Pancreas (tissue), 10 donors: ENCODE data around the gene DMRTB1. TPM values are rescaled to one million over a fixed set of nuclear protein-coding genes. Genes with fewer than 3 reads are reported as not detected.

Experiments
- ATAC-seq, 4 donors: fragments of 200-7000 bp; cut with Tn5 transposase; one replicate each; pipeline versions ENCODE4 v1.8.0 to v1.9.1; 2020; ENCODE audit warnings: mild to moderate bottlenecking in 4 of 4, moderate library complexity in 4 of 4
- DNase-seq, 6 donors: peaks; one replicate each; pipeline ENCODE4 v3.0.0-alpha.2; 2020
- FAIRE-seq: peaks from 2 replicates; lab custom pipeline; 2012; peaks lifted over from hg19 to GRCh38; lab: Jason Lieb, UNC
- H3K27ac ChIP-seq, 4 donors: fragments of 200-600 bp; sonication (generic); 1 replicate in 3 of 4; 2 replicates in 1 of 4; pipeline versions ENCODE4 v1.5.0 to v1.8.0; 2020
- H3K27me3 ChIP-seq, 4 donors: fragments of 200-600 bp; one replicate each; pipeline ENCODE4 v1.8.0; 2021
- H3K36me3 ChIP-seq, 3 donors: fragments of 200-600 bp; sonication (generic) in 1 of 3; one replicate each; pipeline versions ENCODE4 v1.5.0 to v1.8.0; 2020 to 2021
- H3K4me1 ChIP-seq, 3 donors: fragments of 200-600 bp; one replicate each; pipeline ENCODE4 v1.8.0; 2021
- H3K4me3 ChIP-seq, 4 donors: fragments of 200-600 bp; sonication (generic) in 2 of 4; one replicate each; pipeline versions ENCODE4 v1.5.0 to v1.8.0; 2020 to 2021
- H3K9me3 ChIP-seq, 4 donors: fragments of 200-600 bp; one replicate each; pipeline ENCODE4 v1.8.0; 2021
- WGBS, 2 donors: extraction: QIAGEN DNeasy Blood & Tissue Kit; methylation state at CpG; one replicate each; pipeline ENCODE4 v1.1.7; 2013; 5-methylcytosine and 5-hydroxymethylcytosine counted together
- intact Hi-C, 3 donors: fragments of 100-400 bp; cut with DNase I; formaldehyde crosslinking; loops; one replicate each; pipeline versions ENCODE4 v1.11.1 to v1.14.2; 2022
- polyA plus RNA-seq, 2 donors: library from polyadenylated mRNA; stranded (reverse); fragments of 200-250 nt; gene quantifications; one replicate each; pipeline ENCODE4 v1.2.3, GENCODE V29; 2013
- total RNA-seq, 6 donors: library from RNA; stranded (reverse); fragmentation: NEBNext Ultra II Directional in 4 of 6; extraction: Animal tissue kit (Norgen Biotek cat#: 25700) in 4 of 6; gene quantifications; one replicate each; pipeline versions ENCODE4 v1.2.1 to v1.2.4, GENCODE V29; 2021 to 2023
- TF ChIP-seq, protein P1 (sequence below), 4 donors: fragments of 200-600 bp; sonication (generic) in 3 of 4; IDR thresholded peaks; one replicate each; pipeline versions ENCODE4 v1.5.0 to v1.8.0; 2021; ENCODE audit warnings: antibody characterized with exemption in 4 of 4
- donor health status: healthy with polysubstance abuse.
- donor health status: DM: no; HTN: no; CAD: no; lungs with moderate emphysema.
- donor health status: DM: no; HTN: no; CAD: no.
- donor health status: control.
- donor health status: control.
- donor health status: Bipolar disorder and iron deficiency.
- donor health status: DM: yes; HTN: yes; CAD: no.
- donor health status: DM: no; HTN: no; CAD: no.
- donor health status: DM: no; HTN: no; CAD: no.
- donor health status: DM: yes; HTN: yes; CAD: no.

DMRTB1 gene
- total and polyA plus RNA-seq, 8 donors, result not detected

DNA sequence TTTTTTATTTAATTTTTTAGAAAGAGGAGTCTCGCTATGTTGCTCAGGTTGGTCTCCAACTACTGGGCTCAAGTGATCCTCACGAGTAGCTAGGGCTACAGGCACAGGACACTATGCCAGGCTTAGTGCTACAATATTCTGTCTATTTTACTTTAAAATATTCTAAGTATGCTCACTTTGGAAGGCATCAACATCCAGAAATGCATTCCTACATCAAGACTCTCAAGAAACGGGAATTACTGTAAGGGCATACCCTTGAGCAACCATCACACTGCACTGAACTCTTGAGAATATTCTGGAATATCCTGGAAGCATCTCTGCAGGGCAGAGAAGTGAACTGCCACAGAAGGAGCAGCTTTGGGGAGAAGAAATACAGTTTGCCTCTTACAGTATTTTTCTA lies 565 bp upstream of the DMRTB1 start:
- FAIRE-seq (no peak), ATAC-seq (no peak), DNase-seq (no peak)
- intact Hi-C loops, result no loop called here
- Histone ChIP-seq H3K4me3 (no peak overlapping the region), H3K36me3 (no peaks in the 10 kb centered on the region), H3K4me1 (no peaks in the 10 kb centered on the region), H3K27me3 (no peaks in the 10 kb centered on the region), H3K27ac (no peak overlapping the region), H3K9me3 (no peaks in the 10 kb centered on the region)
- TF ChIP-seq, protein P1, sequence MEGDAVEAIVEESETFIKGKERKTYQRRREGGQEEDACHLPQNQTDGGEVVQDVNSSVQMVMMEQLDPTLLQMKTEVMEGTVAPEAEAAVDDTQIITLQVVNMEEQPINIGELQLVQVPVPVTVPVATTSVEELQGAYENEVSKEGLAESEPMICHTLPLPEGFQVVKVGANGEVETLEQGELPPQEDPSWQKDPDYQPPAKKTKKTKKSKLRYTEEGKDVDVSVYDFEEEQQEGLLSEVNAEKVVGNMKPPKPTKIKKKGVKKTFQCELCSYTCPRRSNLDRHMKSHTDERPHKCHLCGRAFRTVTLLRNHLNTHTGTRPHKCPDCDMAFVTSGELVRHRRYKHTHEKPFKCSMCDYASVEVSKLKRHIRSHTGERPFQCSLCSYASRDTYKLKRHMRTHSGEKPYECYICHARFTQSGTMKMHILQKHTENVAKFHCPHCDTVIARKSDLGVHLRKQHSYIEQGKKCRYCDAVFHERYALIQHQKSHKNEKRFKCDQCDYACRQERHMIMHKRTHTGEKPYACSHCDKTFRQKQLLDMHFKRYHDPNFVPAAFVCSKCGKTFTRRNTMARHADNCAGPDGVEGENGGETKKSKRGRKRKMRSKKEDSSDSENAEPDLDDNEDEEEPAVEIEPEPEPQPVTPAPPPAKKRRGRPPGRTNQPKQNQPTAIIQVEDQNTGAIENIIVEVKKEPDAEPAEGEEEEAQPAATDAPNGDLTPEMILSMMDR (IDR thresholded peaks at IDR 0.05), result no peak
- 62 to 81% methylated on average over 3 of the region's 3 CpGs for WGBS, 2 donors

DNA sequence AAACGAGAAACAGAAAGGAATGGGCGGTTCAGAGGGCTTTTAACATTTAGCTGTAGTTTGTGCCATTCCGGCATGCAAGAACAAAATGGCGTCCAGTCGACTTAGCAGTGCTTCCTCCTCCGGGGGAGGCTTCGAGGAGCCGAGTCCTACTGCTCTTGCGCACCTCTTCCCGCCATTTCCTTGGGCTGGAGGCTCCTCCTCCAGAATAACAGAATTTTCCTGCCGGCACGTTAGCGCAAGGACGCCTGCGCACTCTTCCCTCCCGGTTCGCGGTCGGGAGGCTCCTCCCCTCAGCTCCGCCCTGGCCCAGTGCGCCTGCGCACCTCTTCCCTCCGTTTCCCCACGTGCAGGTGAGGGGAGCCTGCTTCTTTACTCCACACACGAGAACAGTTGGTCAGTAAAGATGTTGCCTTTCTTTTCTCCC lies 1.0 kb downstream of the DMRTB1 start:
- no peak for FAIRE-seq
- TF ChIP-seq, protein P1 (IDR thresholded peaks at IDR 0.05), result no peak
- no peak overlapping the region for H3K4me3 ChIP-seq

DNA sequence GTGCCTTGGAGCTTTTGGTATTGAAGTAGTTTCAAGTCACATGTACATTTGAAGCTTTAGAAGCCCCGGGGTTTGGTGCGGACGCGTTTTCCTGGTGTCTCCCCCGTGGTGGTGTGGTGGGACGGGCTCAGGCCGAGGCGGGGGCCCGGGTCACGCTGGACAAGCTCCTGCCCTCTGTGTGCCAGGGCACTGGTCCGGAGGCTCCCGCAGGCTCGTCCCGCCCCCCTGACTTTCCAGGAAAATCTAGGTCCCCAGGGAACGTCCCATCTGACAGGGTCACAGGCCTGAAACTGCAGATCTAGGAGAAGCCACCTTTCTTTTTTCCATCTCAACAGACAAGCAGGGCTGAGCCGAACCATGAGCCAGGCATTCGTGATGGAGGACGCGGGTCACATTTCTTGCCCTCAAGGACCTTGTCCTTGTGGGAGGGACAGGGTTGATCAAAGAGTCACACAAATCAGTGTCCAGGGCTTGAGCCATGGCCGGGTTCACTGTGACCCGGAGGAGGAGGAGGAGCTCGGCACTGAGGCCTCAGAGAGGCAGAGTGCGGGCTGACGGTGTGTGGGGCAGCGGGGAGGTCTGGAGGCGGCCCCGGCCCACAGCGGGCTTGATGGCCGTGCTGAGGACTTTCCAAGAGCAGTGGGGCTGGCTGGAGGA lies 1.6 kb downstream of the DMRTB1 start:
- H3K4me3 ChIP-seq, result no peak overlapping the region
- no peaks in the 10 kb centered on the region for H3K4me1 ChIP-seq
- H3K36me3 ChIP-seq, result no peaks in the 10 kb centered on the region
- no peak overlapping the region for H3K27ac ChIP-seq
- DNase-seq (no peak), FAIRE-seq (no peak), ATAC-seq (no peak)
- TF ChIP-seq, protein P1 (IDR thresholded peaks at IDR 0.05), result no peak
- no peaks in the 10 kb centered on the region for H3K9me3 ChIP-seq
- no peaks in the 10 kb centered on the region for H3K27me3 ChIP-seq
- 69 to 80% methylated on average over 29 of the region's 29 CpGs for WGBS, 2 donors
- intact Hi-C loops, result no loop called here

More for the DNA sequence above, 1.0 kb downstream of the DMRTB1 start:
- H3K4me1 ChIP-seq, result no peaks in the 10 kb centered on the region
- no peak for DNase-seq
- no peaks in the 10 kb centered on the region for H3K9me3 ChIP-seq
- ATAC-seq, result no peak
- H3K27me3 ChIP-seq, result no peaks in the 10 kb centered on the region
- 86 to 90% methylated on average over 25 of the region's 25 CpGs for WGBS, 2 donors
- no peak overlapping the region for H3K27ac ChIP-seq
- no peaks in the 10 kb centered on the region for H3K36me3 ChIP-seq
- intact Hi-C loops, result no loop called here

DNA sequence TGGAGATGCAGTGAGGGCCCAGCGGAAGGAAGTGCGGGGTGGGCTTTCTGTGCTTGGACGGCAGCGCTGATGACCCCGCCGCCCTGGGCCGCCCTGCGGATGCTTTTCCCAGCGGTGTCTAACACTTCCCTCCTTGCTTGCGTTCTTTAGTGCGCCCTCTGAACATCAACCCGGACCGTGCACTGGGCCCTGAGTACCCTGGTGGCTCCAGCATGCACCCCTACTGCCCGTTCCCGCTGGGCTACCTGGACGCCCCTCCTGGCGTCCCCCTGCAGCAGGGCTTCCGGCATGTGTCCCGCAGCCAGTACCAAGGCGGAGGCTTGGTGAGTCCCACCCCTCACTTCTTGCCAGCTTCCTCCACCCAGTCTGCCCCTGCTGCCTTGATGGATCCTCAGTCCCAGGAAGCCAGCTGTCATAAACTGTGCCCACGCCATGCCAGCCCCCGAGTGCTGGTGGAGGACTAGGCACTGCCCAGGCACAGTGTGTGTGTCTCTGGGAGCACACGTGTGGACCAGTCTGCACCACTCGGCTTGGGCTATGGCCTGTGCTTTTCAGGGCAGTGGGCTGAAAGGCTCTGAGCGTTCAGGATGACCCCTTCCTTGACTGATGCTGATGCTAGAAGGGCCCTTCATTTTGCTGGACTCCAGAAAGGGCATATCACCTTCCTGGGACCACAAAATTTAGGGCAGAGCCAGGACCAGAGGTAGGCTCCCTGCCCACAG lies 2.3 kb downstream of the DMRTB1 start:
- H3K36me3 ChIP-seq, result no peaks in the 10 kb centered on the region
- ATAC-seq (no peak), FAIRE-seq (no peak), DNase-seq (no peak)
- H3K4me3 ChIP-seq, result no peak overlapping the region
- H3K4me1 ChIP-seq, result no peaks in the 10 kb centered on the region
- H3K9me3 ChIP-seq, result no peaks in the 10 kb centered on the region
- intact Hi-C loops, result no loop called here
- TF ChIP-seq, protein P1 (IDR thresholded peaks at IDR 0.05), result no peak
- H3K27me3 ChIP-seq, result no peaks in the 10 kb centered on the region
- WGBS, 2 donors, result 78 to 84% methylated on average over 25 of the region's 25 CpGs
- no peak overlapping the region for H3K27ac ChIP-seq

DNA sequence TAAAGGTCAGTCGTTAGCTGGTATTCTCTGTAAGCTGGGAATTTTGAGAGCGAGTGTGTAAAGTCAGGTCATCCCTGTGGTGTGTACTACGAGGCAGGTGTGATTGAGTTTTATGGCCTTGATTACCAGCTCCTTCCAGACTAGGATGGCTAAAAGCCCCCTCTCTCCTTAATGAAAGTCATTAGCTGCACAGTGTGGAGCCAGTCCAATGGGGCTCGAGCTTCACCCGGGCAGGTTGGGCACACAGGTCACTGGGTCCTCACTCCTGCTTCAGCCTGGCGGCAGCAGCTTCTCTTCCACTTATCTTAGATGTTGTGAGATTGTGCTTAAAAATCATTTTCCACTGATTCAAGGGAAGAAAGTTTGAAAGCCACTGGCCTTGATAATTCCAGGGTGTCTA lies 3.0 kb downstream of the DMRTB1 start:
- ATAC-seq (no peak), FAIRE-seq (no peak), DNase-seq (no peak)
- no peaks in the 10 kb centered on the region for H3K9me3 ChIP-seq
- no peaks in the 10 kb centered on the region for H3K27me3 ChIP-seq
- H3K4me1 ChIP-seq, result no peaks in the 10 kb centered on the region
- no peaks in the 10 kb centered on the region for H3K36me3 ChIP-seq
- no peak overlapping the region for H3K4me3 ChIP-seq
- WGBS, 2 donors, result 71 to 78% methylated on average over 6 of the region's 6 CpGs
- TF ChIP-seq, protein P1 (IDR thresholded peaks at IDR 0.05), result no peak
- intact Hi-C loops, result no loop called here
- H3K27ac ChIP-seq, result no peak overlapping the region
